A549 (cell line): ENCODE measurements around the gene TMEM266. TPM values are rescaled to one million over a fixed set of nuclear protein-coding genes. Genes with fewer than 3 reads are reported as not detected.
A peak's percentile ranks its signal among the peaks of the same experiment; 100 is the strongest.

Experiments
- ATAC-seq, 2 experiments: fragments of 200-7000 bp in 1 of 2; fragments of >200 bp in 1 of 2; cut with Nextera tagmentation in 1 of 2; cut with Tn5 transposase in 1 of 2; 3 replicates each; pipeline versions ENCODE4 v1.8.0 to v1.9.1; 2018 to 2020; ENCODE audit warnings: mild to moderate bottlenecking in 1 of 2, moderate library complexity in 1 of 2
- CTCF ChIA-PET: fragments of 300-600 bp; sonication (Branson Sonifier 250); formaldehyde crosslinking; extraction: SDS; loops from one replicate; lab custom pipeline; 2021; ENCODE audit warnings: antibody characterized with exemption, inconsistent platforms; lab: Yijun Ruan, JAX
- POLR2A ChIA-PET: fragments of 350-600 bp; formaldehyde crosslinking; extraction: SDS; loops from one replicate; lab custom pipeline; 2021; ENCODE audit warnings: antibody characterized with exemption, inconsistent platforms; lab: Yijun Ruan, JAX
- DNase-seq, 2 experiments: peaks; one replicate each; pipeline versions ENCODE4 v3.0.0 to v3.0.0-alpha.2; 2011 to 2016; ENCODE audit warnings: low read depth in 1 of 2, low spot score in 1 of 2
- FAIRE-seq: peaks from 2 replicates; lab custom pipeline; 2011; peaks lifted over from hg19 to GRCh38; lab: Jason Lieb, UNC
- H3K27ac ChIP-seq, 2 experiments: fragments of >200 bp; sonication (Bioruptor Twin); formaldehyde crosslinking; 3 replicates each; pipeline ENCODE4 v1.5.1; 2016 to 2017
- H3K4me1 ChIP-seq: fragments of >200 bp; sonication (Bioruptor Twin); formaldehyde crosslinking; 3 replicates; pipeline ENCODE4 v1.6.1; 2016
- H3K4me2 ChIP-seq: fragments of >200 bp; sonication (Bioruptor Twin); formaldehyde crosslinking; 3 replicates; pipeline ENCODE4 v1.6.1; 2016
- H3K4me3 ChIP-seq: fragments of >200 bp; sonication (Bioruptor Twin); formaldehyde crosslinking; 3 replicates; pipeline ENCODE4 v1.5.1; 2016
- H3K9me3 ChIP-seq: fragments of >200 bp; sonication (Bioruptor Twin); formaldehyde crosslinking; 3 replicates; pipeline ENCODE4 v1.6.1; 2016
- BHLHE40 ChIP-seq: IDR thresholded peaks from 2 replicates; pipeline ENCODE4 v1.6.1; 2012; ENCODE audit warnings: low read depth, low read length, inconsistent platforms
- CBX2 ChIP-seq: fragments of 200-600 bp; sonication (generic); IDR thresholded peaks from 2 replicates; pipeline ENCODE4 v1.6.1; 2016; ENCODE audit warnings: low read depth, mild to moderate bottlenecking, borderline replicate concordance
- CEBPB ChIP-seq, 2 experiments: fragments of >200 bp in 1 of 2; sonication (Bioruptor Twin) in 1 of 2; formaldehyde crosslinking in 1 of 2; IDR thresholded peaks; 2 replicates each; pipeline ENCODE4 v1.6.1; 2012 to 2016
- CHD4 ChIP-seq: fragments of 200-600 bp; sonication (generic); IDR thresholded peaks from 2 replicates; pipeline ENCODE4 v1.6.1; 2016; ENCODE audit warnings: antibody characterized with exemption, mild to moderate bottlenecking, borderline replicate concordance
- EHMT2 ChIP-seq: fragments of 200-600 bp; sonication (generic); IDR thresholded peaks from 2 replicates; pipeline ENCODE4 v1.6.1; 2016; ENCODE audit warnings: antibody characterized with exemption, low read depth, mild to moderate bottlenecking, moderate library complexity
- ESRRA ChIP-seq: fragments of 150-350 bp; IDR thresholded peaks from 2 replicates; pipeline ENCODE4 v1.6.1; 2014; ENCODE audit warnings: mild to moderate bottlenecking, low read length, borderline replicate concordance
- FOSL2 ChIP-seq, 2 experiments: fragments of 450-650 bp in 1 of 2; fragments of >200 bp in 1 of 2; sonication (Bioruptor Twin) in 1 of 2; formaldehyde crosslinking; IDR thresholded peaks; 2 replicates each; pipeline versions ENCODE4 v1.5.0 to v1.6.1; 2016 to 2020; ENCODE audit warnings: mild to moderate bottlenecking in 1 of 2, moderate library complexity in 1 of 2
- HDAC2 ChIP-seq: fragments of 200-600 bp; sonication (generic); IDR thresholded peaks from 2 replicates; pipeline ENCODE4 v1.6.1; 2016
- HEYL ChIP-seq: fragments of 250-450 bp; sonication (Bioruptor Pico); IDR thresholded peaks from 2 replicates; pipeline ENCODE4 v1.8.0; 2021; ENCODE audit warnings: mild to moderate bottlenecking, moderate library complexity
- HMGXB4 ChIP-seq: fragments of 250-450 bp; sonication (Bioruptor Pico); IDR thresholded peaks from 2 replicates; pipeline ENCODE4 v1.5.0; 2021; ENCODE audit warnings: mild to moderate bottlenecking, moderate library complexity, borderline replicate concordance
- HOXB13 ChIP-seq: fragments of 250-450 bp; sonication (Bioruptor Pico); IDR thresholded peaks from 2 replicates; pipeline ENCODE4 v1.5.0; 2020; ENCODE audit warnings: low read depth, mild to moderate bottlenecking, moderate library complexity
- JUNB ChIP-seq: fragments of >200 bp; sonication (Bioruptor Twin); formaldehyde crosslinking; IDR thresholded peaks from 2 replicates; pipeline ENCODE4 v1.6.1; 2016
- KDM1A ChIP-seq: fragments of 200-600 bp; sonication (generic); IDR thresholded peaks from 2 replicates; pipeline ENCODE4 v1.6.1; 2016; ENCODE audit warnings: low read depth, mild to moderate bottlenecking
- KDM5A ChIP-seq: fragments of 200-600 bp; sonication (generic); IDR thresholded peaks from 2 replicates; pipeline ENCODE4 v1.6.1; 2016; ENCODE audit warnings: antibody characterized with exemption, mild to moderate bottlenecking
- MAFK ChIP-seq: fragments of 450-650 bp; IDR thresholded peaks from 2 replicates; pipeline ENCODE4 v1.6.1; 2014; ENCODE audit not compliant: partially characterized antibody
- NPAS2 ChIP-seq: fragments of 250-450 bp; sonication (Bioruptor Pico); IDR thresholded peaks from 2 replicates; pipeline ENCODE4 v1.8.0; 2022; ENCODE audit warnings: mild to moderate bottlenecking, moderate library complexity, borderline replicate concordance
- RFX5 ChIP-seq: fragments of 450-650 bp; IDR thresholded peaks from 2 replicates; pipeline ENCODE4 v1.7.1; 2014; ENCODE audit warnings: antibody characterized with exemption, mild to moderate bottlenecking, moderate library complexity
- TP53 ChIP-seq: fragments of 250-450 bp; sonication (Bioruptor Pico); IDR thresholded peaks from 2 replicates; pipeline ENCODE4 v1.5.0; 2021; ENCODE audit warnings: mild to moderate bottlenecking, moderate library complexity
- ZC3H11A ChIP-seq: fragments of 450-650 bp; IDR thresholded peaks from 2 replicates; pipeline ENCODE4 v1.6.1; 2014; ENCODE audit warnings: antibody characterized with exemption, mild to moderate bottlenecking
- ZFP36 ChIP-seq: fragments of 450-650 bp; IDR thresholded peaks from 2 replicates; pipeline ENCODE4 v1.6.1; 2014; ENCODE audit warnings: borderline replicate concordance; ENCODE audit not compliant: partially characterized antibody
- WGBS: methylation state at CpG from one replicate; pipeline ENCODE4 v1.1.6; 2017; ENCODE audit errors: missing lambda C conversion rate; 5-methylcytosine and 5-hydroxymethylcytosine counted together
- polyA plus RNA-seq, 4 experiments: library from polyadenylated mRNA; depleted of rRNA in 3 of 4; stranded (reverse); fragments of >200 nt; fragmentation: RNase III in 1 of 4; extraction: RNeasy Plus Mini Kit Qiagen cat#74134 plus additional on column Dnase treatment in 1 of 4; gene quantifications; 2 replicates in 3 of 4; 3 replicates in 1 of 4; pipeline ENCODE4 v1.2.3, GENCODE V29; 2011 to 2017

Gene TMEM266
- polyA plus RNA-seq, 2 of the 4 experiments (the other 2 are of a cell fraction): 0.06 to 0.08 TPM

- ChIA-PET CTCF (interaction anchor here (1.4 to 2.1 kb wide), 3 partner anchors 24 to 56 kb away, joined by 6 to 8 read pairs (median 7); no protein-coding TSS in a partner anchor), POLR2A (no interaction called here)
- Histone ChIP-seq H3K27ac (no peak overlapping the region), H3K4me1 (no peaks in the 10 kb centered on the region), H3K4me3 (no peak overlapping the region), H3K9me3 (peaks cover 3% of the 10 kb centered on the region; the same call in 2 of the 3 replicates), H3K4me2 (no peak overlapping the region)
- TF ChIP-seq CEBPB (IDR thresholded peaks at IDR 0.05) (peak in 1 of 2 experiments; percentile 45; a peak in 3 of 4 replicates), HMGXB4 (no peak)
- DNase-seq (no peak), FAIRE-seq (no peak), ATAC-seq (no peak)
- WGBS: 63% methylated on average over 3 of the region's 3 CpGs
Measured at GRCh38 chr15:76114561-76114960, 54.8 kb downstream of the TMEM266 start.

GRCh38 chr15:76116138-76116885 is 56.5 kb downstream of the TMEM266 start:
- FAIRE-seq: no peak
- H3K27ac ChIP-seq: no peak overlapping the region
- POLR2A ChIA-PET: no interaction called here
- WGBS: 72% methylated on average over 15 of the region's 15 CpGs
- CTCF ChIA-PET: interaction anchor here (0.6 to 2.7 kb wide), 6 partner anchors 9 to 302 kb away, joined by 3 to 15 read pairs (median 3); no protein-coding TSS in a partner anchor
- TF ChIP-seq ZFP36: no peak
- TF ChIP-seq CBX2: no peak
- no peak for TF ChIP-seq BHLHE40
- TF ChIP-seq EHMT2: no peak
- no peak for TF ChIP-seq MAFK
- no peak for TF ChIP-seq RFX5
- TF ChIP-seq NPAS2: no peak
- no peak for TF ChIP-seq TP53 (CRISPR knock-in tag)
- no peak for TF ChIP-seq KDM1A
- TF ChIP-seq HEYL (CRISPR knock-in tag): no peak
- TF ChIP-seq FOSL2 (IDR thresholded peaks at IDR 0.05): no peak
- no peak for TF ChIP-seq FOSL2 (CRISPR knock-in tag; IDR thresholded peaks at IDR 0.05)
- no peak for TF ChIP-seq KDM5A
- TF ChIP-seq HDAC2: no peak
- TF ChIP-seq, all 56 proteins: peak for 0
- ATAC-seq (no peak), DNase-seq (no peak)
- H3K4me2 ChIP-seq: no peak overlapping the region
- no peaks in the 10 kb centered on the region for H3K9me3 ChIP-seq
- H3K4me3 ChIP-seq: no peak overlapping the region
- H3K4me1 ChIP-seq: peaks cover 3% of the 10 kb centered on the region; the same call in 1 of the 3 replicates

DNA sequence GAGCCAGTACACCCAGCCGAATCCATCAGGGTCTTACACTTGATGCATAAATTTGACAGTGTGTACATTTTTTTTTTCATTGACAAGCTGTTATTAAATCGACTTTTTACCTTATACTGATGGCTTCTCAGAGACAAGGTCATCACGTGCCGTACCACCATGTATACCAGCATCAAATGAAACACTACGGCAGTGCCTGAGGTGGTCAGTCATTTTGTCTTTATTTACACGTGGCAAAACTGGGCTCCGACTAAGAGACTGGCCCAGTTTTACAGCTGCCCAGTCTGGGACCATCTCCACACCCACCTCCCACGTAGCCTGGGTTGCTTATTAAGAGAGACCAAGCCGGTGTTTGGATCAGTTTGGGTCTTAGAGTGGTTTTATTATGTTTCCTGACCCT is 57.4 kb downstream of the TMEM266 start:
- WGBS: 62% methylated on average over 9 of the region's 9 CpGs
- CTCF ChIA-PET: interaction anchor here (0.6 to 2.7 kb wide), 3 partner anchors 22 to 34 kb away, joined by 3 to 15 read pairs (median 13); no protein-coding TSS in a partner anchor
- FAIRE-seq (no peak), ATAC-seq (no peak), DNase-seq (no peak)
- no peak overlapping the region for H3K4me3 ChIP-seq
- H3K4me1 ChIP-seq: peaks cover 10% of the 10 kb centered on the region; the same call in 1 of the 3 replicates
- TF ChIP-seq HEYL (CRISPR knock-in tag) (no peak), ESRRA (no peak), CHD4 (no peak), MAFK (no peak), TP53 (CRISPR knock-in tag) (no peak), ZC3H11A (no peak), EHMT2 (no peak), HOXB13 (CRISPR knock-in tag) (no peak), JUNB (no peak)
- H3K4me2 ChIP-seq: no peak overlapping the region
- H3K9me3 ChIP-seq: no peaks in the 10 kb centered on the region
- no peak overlapping the region for H3K27ac ChIP-seq
- POLR2A ChIA-PET: no interaction called here
